ENCODE measurements around the gene XYLT1. TPM values are rescaled to one million over a fixed set of nuclear protein-coding genes. Genes with fewer than 3 reads are reported as not detected.

XYLT1 gene
- total RNA-seq, 3 donors from 2014 or later = 23.1 to 44.0 (median 34.1) TPM

GRCh38 chr16:17219991-17220390 is 250.8 kb downstream of the XYLT1 start:
- DNase-seq = no peak
- intact Hi-C loops (cut with DNase I, micrococcal nuclease) = no loop called here
- H3K9me3 ChIP-seq = no peaks in the 10 kb centered on the region
- ATAC-seq = no peak
- TF ChIP-seq, protein P1, sequence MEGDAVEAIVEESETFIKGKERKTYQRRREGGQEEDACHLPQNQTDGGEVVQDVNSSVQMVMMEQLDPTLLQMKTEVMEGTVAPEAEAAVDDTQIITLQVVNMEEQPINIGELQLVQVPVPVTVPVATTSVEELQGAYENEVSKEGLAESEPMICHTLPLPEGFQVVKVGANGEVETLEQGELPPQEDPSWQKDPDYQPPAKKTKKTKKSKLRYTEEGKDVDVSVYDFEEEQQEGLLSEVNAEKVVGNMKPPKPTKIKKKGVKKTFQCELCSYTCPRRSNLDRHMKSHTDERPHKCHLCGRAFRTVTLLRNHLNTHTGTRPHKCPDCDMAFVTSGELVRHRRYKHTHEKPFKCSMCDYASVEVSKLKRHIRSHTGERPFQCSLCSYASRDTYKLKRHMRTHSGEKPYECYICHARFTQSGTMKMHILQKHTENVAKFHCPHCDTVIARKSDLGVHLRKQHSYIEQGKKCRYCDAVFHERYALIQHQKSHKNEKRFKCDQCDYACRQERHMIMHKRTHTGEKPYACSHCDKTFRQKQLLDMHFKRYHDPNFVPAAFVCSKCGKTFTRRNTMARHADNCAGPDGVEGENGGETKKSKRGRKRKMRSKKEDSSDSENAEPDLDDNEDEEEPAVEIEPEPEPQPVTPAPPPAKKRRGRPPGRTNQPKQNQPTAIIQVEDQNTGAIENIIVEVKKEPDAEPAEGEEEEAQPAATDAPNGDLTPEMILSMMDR (IDR thresholded peaks at IDR 0.05) = no peak
- no peak overlapping the region for H3K4me3 ChIP-seq
- no peaks in the 10 kb centered on the region for H3K36me3 ChIP-seq (ENCODE audit: low read depth)
- H3K4me1 ChIP-seq (ENCODE audit: low read depth) = no peaks in the 10 kb centered on the region

GRCh38 chr16:17215936-17216335 is 254.8 kb downstream of the XYLT1 start:
- intact Hi-C loops (cut with DNase I, micrococcal nuclease) = no loop called here
- Histone ChIP-seq H3K4me3 (no peak overlapping the region), H3K36me3 (ENCODE audit: low read depth) (no peaks in the 10 kb centered on the region), H3K9me3 (no peaks in the 10 kb centered on the region), H3K4me1 (ENCODE audit: low read depth) (no peaks in the 10 kb centered on the region)
- ATAC-seq (no peak), DNase-seq (no peak)
- TF ChIP-seq, protein P1 (IDR thresholded peaks at IDR 0.05) = no peak

GRCh38 chr16:17215306-17215705 is 255.5 kb downstream of the XYLT1 start:
- intact Hi-C loops (cut with DNase I, micrococcal nuclease) = no loop called here
- H3K36me3 ChIP-seq (ENCODE audit: low read depth) = no peaks in the 10 kb centered on the region
- no peaks in the 10 kb centered on the region for H3K4me1 ChIP-seq (ENCODE audit: low read depth)
- ATAC-seq (no peak), DNase-seq (no peak)
- no peak overlapping the region for H3K4me3 ChIP-seq
- H3K9me3 ChIP-seq = no peaks in the 10 kb centered on the region
- TF ChIP-seq, protein P1 (IDR thresholded peaks at IDR 0.05) = no peak

- ATAC-seq (no peak), DNase-seq (no peak)
- intact Hi-C loops (cut with DNase I, micrococcal nuclease) = no loop called here
- no peaks in the 10 kb centered on the region for H3K9me3 ChIP-seq
- no peaks in the 10 kb centered on the region for H3K4me1 ChIP-seq (ENCODE audit: low read depth)
- TF ChIP-seq, protein P1 (IDR thresholded peaks at IDR 0.05) = no peak
- H3K36me3 ChIP-seq (ENCODE audit: low read depth) = no peaks in the 10 kb centered on the region
- no peak overlapping the region for H3K4me3 ChIP-seq
These were observed 256.8 kb downstream of the XYLT1 start for GRCh38 chr16:17213974-17214373.

DNA sequence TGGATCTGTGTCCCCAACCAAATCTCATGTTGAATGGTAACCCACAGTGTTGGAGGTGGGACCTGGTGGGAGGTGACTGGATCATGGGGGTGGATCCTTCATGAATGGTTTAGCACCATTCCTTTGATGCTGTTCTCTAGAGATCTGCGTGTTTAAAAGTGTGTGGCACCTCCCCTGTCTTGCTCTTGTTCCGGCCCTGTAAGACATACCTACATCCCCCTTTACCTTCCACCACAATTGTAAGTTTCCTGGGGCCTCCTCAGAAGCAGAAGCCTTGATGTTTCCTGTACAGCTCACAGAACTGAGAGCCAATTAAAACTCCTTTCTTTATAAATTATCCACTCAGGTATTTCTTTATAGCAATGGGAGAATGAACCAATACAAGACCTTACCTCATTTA is 257.7 kb downstream of the XYLT1 start:
- Histone ChIP-seq H3K4me1 (ENCODE audit: low read depth) (no peaks in the 10 kb centered on the region), H3K36me3 (ENCODE audit: low read depth) (no peaks in the 10 kb centered on the region), H3K4me3 (no peak overlapping the region), H3K9me3 (no peaks in the 10 kb centered on the region)
- TF ChIP-seq, protein P1 (IDR thresholded peaks at IDR 0.05) = no peak
- no peak for ATAC-seq
- intact Hi-C loops (cut with DNase I, micrococcal nuclease) = no loop called here
- no peak for DNase-seq

DNA sequence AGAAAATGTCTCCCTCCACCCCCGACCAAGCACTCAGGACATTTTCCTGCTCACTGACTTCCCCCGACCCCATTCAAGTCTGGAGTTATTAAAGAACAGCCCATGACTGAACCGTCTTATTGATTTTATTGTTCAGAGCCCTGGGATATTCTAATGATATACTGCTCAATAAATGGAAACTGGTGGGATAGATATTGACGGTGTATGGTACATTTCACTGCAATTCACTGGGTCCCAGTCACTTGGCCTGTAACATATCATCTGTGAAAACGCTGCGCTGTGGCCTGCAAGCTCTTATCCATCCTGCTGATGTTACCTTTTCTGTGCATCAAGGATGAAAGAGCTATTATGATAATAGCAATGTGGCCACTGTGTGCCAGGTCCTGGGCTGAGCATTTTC is 258.2 kb downstream of the XYLT1 start:
- Histone ChIP-seq H3K4me1 (ENCODE audit: low read depth) (no peaks in the 10 kb centered on the region), H3K4me3 (no peak overlapping the region), H3K36me3 (ENCODE audit: low read depth) (no peaks in the 10 kb centered on the region), H3K9me3 (no peaks in the 10 kb centered on the region)
- intact Hi-C loops (cut with DNase I, micrococcal nuclease) = no loop called here
- ATAC-seq = no peak
- no peak for DNase-seq
- TF ChIP-seq, protein P1 (IDR thresholded peaks at IDR 0.05) = no peak
